Measurements from ENCODE around the gene DUOXA2.

DNA sequence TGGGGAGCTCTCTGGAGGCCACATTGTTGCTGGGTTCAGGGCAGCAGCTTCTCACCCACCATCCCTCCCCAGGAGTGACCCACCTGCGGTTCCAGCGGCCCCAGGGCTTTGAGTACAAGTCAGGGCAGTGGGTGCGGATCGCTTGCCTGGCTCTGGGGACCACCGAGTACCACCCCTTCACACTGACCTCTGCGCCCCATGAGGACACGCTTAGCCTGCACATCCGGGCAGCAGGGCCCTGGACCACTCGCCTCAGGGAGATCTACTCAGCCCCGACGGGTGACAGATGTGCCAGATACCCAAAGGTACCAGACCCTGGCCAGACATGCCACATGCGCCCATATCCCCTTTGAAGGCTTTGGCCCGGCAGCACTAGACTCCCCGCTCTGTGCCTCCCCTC is 47.5 kb downstream of the DUOXA2 start:
- TF ChIP-seq POLR2AphosphoS5 (IDR thresholded peaks at IDR 0.05; ENCODE audit: borderline replicate concordance, low read depth, low read length) = no peak
- TF ChIP-seq EZH2 (IDR thresholded peaks at IDR 0.05) = no peak
- no peak for TF ChIP-seq FOXP2 (optimal IDR thresholded peaks at IDR 0.05; ENCODE audit: control extremely low read depth, extremely low read length, insufficient read depth)
